HG02763 (cell line): ENCODE results near the gene HECW1.

ENCODE experiments used
- ATAC-seq: cut with Tn5 transposase; IDR thresholded peaks from one replicate; pipeline ENCODE4 v1.9.1; 2021; ENCODE audit warnings: mild to moderate bottlenecking, moderate library complexity; ENCODE audit not compliant: unreplicated experiment

The HECW1 gene

DNA sequence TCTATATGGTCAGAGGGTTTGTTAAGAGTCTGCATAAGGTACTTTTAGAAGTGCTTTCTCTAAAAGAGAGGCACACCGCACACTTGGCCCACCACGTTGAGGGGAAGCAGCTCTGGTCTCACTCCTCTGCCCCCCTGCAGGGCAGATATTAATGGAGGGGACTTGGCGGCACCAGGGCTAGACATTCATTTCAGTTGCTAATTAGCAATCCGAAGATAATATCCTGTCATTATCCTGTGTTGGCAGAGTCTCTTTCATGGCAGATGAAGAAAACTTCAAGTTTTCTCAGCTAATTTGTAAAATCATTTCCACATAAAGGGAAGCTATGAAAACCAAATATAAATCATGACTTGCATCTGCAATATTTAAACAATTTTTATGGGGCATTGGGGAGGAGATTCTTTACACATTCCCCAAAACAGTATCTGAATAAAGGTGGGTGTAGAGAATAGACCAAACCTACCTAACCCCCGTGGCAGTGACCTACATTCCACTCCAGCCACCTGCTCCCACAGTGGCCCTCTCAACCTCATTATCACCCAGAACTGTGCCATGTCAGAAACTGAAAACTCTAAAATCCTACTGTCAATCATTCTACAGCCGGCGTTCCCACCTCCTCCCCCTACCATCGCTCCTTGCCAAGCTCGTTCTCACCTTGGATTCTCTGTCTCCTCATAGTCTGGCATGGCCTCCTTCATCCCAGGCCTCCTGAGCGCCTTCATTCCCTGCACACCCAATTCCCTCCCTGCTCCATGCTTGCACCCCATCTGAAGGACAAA is 416.3 kb downstream of the HECW1 start:
- no peak for ATAC-seq

- no peak for ATAC-seq
Observed at GRCh38 chr7:43530553-43531410, 418.3 kb downstream of the HECW1 start.

DNA sequence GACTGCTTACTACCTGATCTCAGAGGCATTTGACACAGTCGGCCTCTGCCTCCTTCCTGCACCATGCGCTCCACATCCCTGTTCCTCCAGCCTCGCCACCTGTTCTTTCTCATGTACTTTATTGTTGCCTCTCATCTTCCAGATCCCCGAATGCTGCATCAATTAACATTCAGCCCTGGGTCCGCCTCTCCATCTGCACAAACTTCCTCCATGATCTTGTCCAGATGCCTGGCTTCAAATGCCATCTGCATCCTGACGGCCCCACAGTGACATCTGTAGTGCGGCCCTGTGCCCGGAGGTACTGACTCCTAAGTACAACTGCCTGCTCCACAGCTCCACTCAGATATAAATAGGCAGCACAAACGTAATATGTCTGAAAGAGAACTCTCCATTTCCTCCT is 419.3 kb downstream of the HECW1 start:
- ATAC-seq = no peak

DNA sequence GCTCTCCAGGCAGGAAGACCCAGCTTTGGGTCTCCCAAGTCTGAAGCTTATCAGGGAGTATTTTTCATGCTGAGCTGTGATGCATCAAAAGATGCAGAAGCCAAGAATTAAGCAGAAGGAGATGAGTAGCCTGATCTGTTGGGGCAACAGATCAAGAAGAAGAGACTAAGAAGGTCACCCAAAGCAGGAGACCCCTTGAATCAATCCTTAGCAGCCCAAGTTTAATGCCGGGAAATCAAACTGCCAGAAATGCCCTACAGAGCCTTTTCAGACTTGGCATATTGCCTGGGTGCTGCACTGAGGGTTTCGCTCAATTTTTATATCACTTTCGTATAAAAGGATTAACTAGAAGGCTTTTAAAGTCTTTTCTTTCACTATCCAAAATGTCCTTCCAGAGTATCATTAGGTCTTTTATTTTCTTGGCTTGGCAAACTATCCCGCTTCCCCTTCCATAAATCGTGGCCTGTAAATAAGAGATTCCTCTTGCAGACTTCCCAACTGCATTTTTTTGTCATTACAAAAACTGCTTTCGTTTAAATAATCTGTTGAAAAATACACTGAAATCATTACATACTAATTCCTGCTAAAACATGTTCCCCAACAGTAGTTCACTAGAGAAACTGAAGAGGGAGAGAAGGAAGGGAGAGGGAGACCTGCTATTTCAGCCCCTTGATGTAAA is 421.5 kb downstream of the HECW1 start:
- ATAC-seq = no peak

DNA sequence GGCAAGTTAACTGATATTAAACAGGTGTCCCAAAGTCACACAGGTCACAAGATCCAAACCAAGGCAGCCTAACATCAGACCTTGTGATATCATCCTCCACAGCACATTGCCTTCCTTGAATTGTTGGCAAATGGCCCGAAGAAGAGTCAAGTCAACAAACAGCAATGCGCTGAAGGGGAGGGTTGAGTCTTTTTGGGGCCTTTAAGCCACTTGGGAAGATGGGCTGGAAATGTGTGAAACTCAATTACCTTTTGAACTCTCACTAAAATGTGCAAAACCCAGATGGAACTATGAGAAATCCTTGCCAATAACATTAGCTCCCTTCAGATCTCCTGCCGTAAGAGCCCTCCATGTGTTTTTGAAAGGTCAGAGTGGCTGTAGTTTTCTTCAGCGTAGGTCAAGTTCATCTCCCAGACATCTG is 422.6 kb downstream of the HECW1 start:
- no peak for ATAC-seq

DNA sequence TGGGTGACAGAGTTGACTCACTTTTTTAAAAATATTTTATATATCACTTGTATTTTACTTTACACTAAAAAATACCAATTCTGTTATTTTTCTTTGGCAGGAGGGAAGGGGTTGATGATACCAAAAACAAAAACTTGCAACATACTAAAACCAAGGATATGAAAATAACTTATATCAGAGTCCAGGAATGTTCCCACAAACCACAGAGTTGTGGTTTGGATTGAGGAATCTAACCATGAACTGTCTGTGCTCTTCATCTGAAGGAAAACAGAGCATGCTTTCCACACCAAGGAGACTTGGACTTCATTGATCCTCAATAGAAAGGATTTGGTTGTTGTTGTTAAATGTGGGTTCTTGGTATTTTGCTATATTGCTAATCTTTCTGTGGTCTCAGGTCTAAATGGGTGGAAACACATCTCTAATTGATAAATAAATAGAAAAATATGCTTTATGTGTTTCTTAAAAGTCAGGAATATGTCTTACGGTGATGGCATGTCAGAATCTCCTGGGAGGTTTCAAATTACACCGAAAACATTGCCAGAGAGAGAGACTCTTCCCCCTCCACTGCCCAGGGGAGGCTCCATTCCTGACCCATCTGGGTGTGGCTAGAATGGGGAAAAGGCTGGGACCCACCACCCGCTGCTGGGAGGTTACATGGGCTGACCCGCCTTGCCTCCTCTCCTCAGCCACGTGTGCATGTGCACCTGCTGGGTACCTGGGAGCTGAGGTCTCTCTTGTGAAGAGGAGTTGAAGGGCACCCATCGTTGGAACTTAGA is 423.6 kb downstream of the HECW1 start:
- no peak for ATAC-seq

DNA sequence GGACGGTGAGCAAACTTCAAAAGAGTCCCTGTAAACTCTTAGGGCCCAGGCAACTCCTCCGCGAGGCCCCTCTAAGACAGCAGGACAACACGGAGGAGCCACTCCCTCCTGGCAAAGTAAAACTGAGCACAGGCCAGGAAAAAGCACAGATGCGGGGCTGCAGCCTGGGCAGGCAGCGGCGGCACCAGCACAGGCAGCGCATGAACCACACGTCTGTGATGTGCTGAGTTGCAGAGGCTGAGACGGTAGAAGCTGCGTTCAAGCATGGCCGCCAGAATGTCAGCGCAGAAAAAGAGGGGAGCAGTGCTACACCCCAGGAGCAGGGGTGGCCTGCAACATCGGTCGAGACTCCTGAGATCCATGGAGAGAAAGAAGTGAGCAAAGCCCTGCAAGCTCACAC is 424.3 kb downstream of the HECW1 start:
- no peak for ATAC-seq

DNA sequence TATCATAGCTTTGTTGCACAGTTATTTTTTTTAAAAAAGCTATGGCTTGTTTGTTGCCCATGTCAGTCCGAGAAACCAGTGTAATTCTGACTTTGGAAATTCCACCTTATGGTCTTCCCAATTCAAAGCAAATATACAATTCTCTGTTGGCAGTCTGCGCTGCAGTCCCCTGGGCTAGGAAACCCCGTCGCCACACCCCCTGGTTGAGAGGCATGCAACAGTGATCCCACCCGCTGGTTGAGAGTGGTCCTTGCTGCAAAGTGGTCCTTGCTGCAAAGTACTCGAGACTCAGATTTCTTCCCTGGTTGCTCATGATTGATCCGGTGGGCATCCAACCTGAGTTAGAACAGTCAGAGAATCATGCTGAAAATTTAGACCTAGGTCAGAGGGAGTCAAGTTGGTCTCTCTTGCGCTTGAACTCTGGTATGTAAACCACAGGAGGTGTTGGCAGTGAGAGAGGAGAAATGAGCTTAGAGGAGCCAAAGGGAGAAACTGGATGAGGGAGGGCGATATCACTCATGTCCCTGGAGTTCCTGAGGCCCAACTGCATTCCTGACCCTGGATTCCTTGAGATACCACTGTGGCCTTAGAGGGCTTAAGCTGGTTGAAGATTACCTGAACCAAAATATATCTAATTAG is 425.4 kb downstream of the HECW1 start:
- no peak for ATAC-seq

- no peak for ATAC-seq
Observed at GRCh38 chr7:43538404-43538771, 425.9 kb downstream of the HECW1 start.

DNA sequence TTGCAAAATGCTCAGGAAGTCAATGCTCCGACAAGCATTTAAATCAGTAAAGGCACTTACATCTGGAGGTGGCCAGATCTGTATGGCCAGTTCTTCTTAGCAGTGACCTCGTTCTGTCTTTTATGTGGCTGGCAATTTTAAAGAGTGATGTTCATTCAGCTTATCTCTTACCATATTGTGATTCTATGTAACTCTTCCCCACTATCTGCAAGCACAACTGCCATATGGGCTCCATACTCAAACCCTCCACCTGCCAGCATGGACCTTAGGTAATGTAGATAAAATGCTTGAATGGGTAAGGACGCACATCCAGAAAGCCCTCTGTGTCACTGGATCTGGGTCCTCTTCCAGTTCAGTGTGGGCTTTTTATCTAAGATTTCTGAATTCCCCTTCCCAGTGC is 428.0 kb downstream of the HECW1 start:
- ATAC-seq = no peak

DNA sequence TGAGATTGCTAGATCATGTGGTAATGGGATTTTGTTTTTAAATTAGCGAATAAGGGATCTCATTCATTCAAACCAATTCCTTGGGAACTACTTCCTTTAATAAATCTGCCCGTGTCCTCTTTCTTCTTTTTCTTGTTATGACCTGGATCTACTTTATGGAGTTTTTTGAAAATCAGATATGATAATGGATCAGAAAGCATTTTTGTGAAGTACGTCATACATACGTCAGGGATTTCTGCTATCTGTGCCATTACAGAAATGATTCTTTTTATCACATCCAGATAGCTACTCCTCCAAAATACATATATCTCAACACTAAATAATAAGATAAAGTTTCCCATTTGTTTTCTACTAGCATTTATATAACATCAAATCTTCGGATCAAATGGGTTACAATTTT is 430.3 kb downstream of the HECW1 start:
- ATAC-seq = no peak

DNA sequence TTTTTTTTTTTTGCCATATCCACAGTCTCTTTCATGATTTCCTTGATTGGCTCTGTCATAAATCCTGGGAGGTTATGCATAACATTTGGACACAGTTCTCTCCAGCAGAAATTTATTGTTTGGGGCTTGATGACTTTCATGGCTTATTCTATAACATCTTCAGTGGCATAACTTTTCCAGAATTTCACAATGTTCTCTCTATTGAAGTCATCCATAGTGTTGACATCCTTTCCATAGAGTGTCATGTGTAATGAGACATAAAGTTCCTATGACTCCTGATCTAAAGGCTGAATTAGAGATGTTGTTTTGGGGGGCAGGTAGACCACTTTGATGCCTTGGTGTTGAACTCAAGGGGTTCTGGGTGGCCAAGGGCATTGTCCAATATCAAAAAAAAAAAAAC is 433.8 kb downstream of the HECW1 start:
- no peak for ATAC-seq

- no peak for ATAC-seq
Observed at GRCh38 chr7:43550427-43550826, 438.0 kb downstream of the HECW1 start.

GRCh38 chr7:43552122-43552521 is 439.7 kb downstream of the HECW1 start:
- no peak for ATAC-seq

GRCh38 chr7:43553999-43554398 is 441.6 kb downstream of the HECW1 start:
- ATAC-seq = no peak

- no peak for ATAC-seq
Observed at GRCh38 chr7:43554423-43554822, 442.0 kb downstream of the HECW1 start.

DNA sequence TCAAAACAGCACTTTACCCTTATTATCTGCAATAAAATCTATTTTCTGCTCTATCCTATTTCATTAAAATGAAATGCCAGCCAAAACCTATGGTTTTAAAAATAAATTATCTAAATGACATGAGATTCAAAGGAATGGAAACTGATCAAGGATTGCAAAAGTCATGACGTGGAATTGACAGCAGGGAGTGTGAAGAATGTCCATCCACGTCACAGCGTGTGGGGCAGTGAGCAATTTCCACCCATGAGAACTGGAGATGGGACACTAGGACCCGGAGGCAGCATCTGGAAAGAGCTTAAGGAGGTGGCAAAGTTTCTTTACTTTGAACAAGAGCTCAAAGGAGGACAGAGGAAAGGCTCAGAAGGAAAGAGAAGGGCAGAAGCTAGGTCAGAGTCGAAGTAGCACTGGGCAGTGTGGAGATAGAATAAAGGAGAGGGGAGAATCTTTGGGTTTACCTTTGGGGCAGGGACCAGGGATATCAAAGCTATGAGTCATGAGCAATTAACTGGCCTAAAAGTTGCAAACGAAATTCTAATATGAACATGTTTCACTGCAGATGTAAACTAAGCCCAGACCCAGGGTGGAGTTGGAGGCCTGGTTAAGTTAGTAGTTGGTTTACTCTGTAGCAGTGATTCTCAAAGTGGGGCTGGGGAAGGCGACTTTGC is 445.5 kb downstream of the HECW1 start:
- ATAC-seq = no peak

GRCh38 chr7:43559171-43559945 is 446.9 kb downstream of the HECW1 start:
- ATAC-seq = no peak

- no peak for ATAC-seq
Observed at GRCh38 chr7:43559946-43560335, 447.5 kb downstream of the HECW1 start.
